ENCODE data around the gene MYZAP.
"Not testable (repeated sequence)": the region's sequence is repeated elsewhere in the genome, so short reads cannot be mapped to it uniquely, and the experiment has no call there.

Gene MYZAP

DNA sequence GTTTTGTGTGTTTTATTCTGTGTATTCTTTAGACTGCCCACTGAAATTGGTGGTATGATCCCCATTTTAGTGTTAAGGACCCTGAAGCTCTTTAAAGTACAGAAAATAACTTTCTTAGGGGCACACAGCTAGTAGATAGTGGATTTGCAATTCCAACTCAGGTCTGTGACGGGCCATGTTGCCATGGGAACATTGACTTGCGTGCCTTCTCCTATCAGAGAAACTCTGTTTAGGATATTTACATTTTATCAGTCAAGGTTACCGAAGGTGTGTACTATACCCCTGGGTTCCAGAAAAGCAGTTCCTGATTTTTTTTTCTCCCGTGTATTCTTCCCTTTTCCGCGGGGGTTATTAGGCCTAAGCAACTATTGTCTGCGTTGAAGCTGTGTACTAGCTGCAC, 19.4 kb downstream of the MYZAP start:
- no peak for TF ChIP-seq EZH2phosphoT487 (IDR thresholded peaks at IDR 0.05; ENCODE audit: borderline replicate concordance)
- TF ChIP-seq, protein P1, sequence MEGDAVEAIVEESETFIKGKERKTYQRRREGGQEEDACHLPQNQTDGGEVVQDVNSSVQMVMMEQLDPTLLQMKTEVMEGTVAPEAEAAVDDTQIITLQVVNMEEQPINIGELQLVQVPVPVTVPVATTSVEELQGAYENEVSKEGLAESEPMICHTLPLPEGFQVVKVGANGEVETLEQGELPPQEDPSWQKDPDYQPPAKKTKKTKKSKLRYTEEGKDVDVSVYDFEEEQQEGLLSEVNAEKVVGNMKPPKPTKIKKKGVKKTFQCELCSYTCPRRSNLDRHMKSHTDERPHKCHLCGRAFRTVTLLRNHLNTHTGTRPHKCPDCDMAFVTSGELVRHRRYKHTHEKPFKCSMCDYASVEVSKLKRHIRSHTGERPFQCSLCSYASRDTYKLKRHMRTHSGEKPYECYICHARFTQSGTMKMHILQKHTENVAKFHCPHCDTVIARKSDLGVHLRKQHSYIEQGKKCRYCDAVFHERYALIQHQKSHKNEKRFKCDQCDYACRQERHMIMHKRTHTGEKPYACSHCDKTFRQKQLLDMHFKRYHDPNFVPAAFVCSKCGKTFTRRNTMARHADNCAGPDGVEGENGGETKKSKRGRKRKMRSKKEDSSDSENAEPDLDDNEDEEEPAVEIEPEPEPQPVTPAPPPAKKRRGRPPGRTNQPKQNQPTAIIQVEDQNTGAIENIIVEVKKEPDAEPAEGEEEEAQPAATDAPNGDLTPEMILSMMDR (conservative IDR thresholded peaks at IDR 0.05; ENCODE audit: low read length) = no peak
- Histone ChIP-seq H2AFZ (ENCODE audit: low read length) (no peak overlapping the region), H3K4me1 (ENCODE audit: insufficient read depth, low read length, poor library complexity, severe bottlenecking) (no peaks in the 10 kb centered on the region), H3K4me3 (ENCODE audit: low read length, poor library complexity, severe bottlenecking) (no peak overlapping the region), H3K9ac (ENCODE audit: low read depth, low read length, poor library complexity, severe bottlenecking) (no peak overlapping the region), H3K4me2 (ENCODE audit: low read depth, low read length, poor library complexity, severe bottlenecking) (no peak overlapping the region), H3F3A (ENCODE audit: low read depth) (no peaks in the 10 kb centered on the region), H3K9me2 (replicated peaks; ENCODE audit: low read depth, low read length) (no peaks in the 10 kb centered on the region), H4K20me1 (ENCODE audit: insufficient read depth, low read length, poor library complexity, severe bottlenecking) (no peaks in the 10 kb centered on the region), H3K36me3 (ENCODE audit: insufficient read depth, low read length) (no peaks in the 10 kb centered on the region), H3K9me3 (ENCODE audit: insufficient read depth, low read depth, low read length) (no peaks in the 10 kb centered on the region), H3K79me2 (ENCODE audit: insufficient read depth, low read length) (no peaks in the 10 kb centered on the region), H3K27me3 (ENCODE audit: insufficient read depth, low read length, poor library complexity, severe bottlenecking) (no peaks in the 10 kb centered on the region)

DNA sequence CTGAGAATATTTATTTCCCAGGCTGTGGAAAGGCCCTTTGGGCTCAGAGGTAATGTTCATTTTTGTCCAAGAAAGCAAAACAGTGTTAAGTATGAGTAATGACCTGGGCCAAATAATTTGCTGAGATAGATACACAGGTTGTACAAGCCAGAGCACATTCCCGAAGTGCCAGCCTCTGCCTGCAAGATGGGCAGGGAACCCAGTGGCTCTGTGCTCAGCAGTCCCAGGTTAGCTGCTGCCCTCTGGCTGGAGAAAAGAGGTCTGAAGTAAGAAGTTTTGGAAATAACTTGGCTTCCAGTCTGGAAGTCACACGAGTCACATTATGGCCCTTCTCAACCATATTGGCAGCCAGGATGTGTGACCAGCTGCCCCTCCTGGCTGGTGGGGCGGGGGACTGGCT, 20.2 kb downstream of the MYZAP start:
- H3K4me1 ChIP-seq (ENCODE audit: insufficient read depth, low read length, poor library complexity, severe bottlenecking) = no peaks in the 10 kb centered on the region
- H3K4me2 ChIP-seq (ENCODE audit: low read depth, low read length, poor library complexity, severe bottlenecking) = no peak overlapping the region
- no peaks in the 10 kb centered on the region for H3K79me2 ChIP-seq (ENCODE audit: insufficient read depth, low read length)
- TF ChIP-seq EZH2phosphoT487 (IDR thresholded peaks at IDR 0.05; ENCODE audit: borderline replicate concordance) = no peak
- TF ChIP-seq, protein P1 (conservative IDR thresholded peaks at IDR 0.05; ENCODE audit: low read length) = no peak
- H3K9me2 ChIP-seq (replicated peaks; ENCODE audit: low read depth, low read length) = no peaks in the 10 kb centered on the region
- no peaks in the 10 kb centered on the region for H3F3A ChIP-seq (ENCODE audit: low read depth)
- H3K4me3 ChIP-seq (ENCODE audit: low read length, poor library complexity, severe bottlenecking) = no peak overlapping the region
- H3K36me3 ChIP-seq (ENCODE audit: insufficient read depth, low read length) = no peaks in the 10 kb centered on the region
- no peaks in the 10 kb centered on the region for H3K9me3 ChIP-seq (ENCODE audit: insufficient read depth, low read depth, low read length)
- H3K9ac ChIP-seq (ENCODE audit: low read depth, low read length, poor library complexity, severe bottlenecking) = no peak overlapping the region
- H4K20me1 ChIP-seq (ENCODE audit: insufficient read depth, low read length, poor library complexity, severe bottlenecking) = no peaks in the 10 kb centered on the region
- no peak overlapping the region for H2AFZ ChIP-seq (ENCODE audit: low read length)
- no peaks in the 10 kb centered on the region for H3K27me3 ChIP-seq (ENCODE audit: insufficient read depth, low read length, poor library complexity, severe bottlenecking)

DNA sequence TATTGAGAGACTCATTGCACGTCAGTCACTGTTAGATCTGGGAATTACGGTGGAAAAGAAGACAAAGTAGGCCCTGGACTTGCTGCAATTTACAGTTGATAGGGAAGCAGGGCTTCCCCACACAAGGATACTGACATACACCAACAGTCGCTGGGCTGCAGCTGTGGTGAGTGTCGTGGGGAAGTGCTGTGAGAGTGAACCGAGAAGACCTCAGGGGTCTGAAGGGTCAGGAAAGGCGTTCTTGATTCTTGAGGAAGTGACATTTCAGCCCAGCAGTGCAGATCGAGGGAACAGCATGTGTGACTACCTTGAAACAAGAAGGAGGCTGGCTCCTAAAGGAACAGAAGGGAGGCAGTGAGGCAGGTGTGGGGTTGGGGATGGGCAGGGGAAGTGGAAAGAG, 22.5 kb downstream of the MYZAP start:
- no peaks in the 10 kb centered on the region for H3K9me2 ChIP-seq (replicated peaks; ENCODE audit: low read depth, low read length)
- no peak overlapping the region for H3K9ac ChIP-seq (ENCODE audit: low read depth, low read length, poor library complexity, severe bottlenecking)
- no peaks in the 10 kb centered on the region for H3K27me3 ChIP-seq (ENCODE audit: insufficient read depth, low read length, poor library complexity, severe bottlenecking)
- no peaks in the 10 kb centered on the region for H3K4me1 ChIP-seq (ENCODE audit: insufficient read depth, low read length, poor library complexity, severe bottlenecking)
- H3K79me2 ChIP-seq (ENCODE audit: insufficient read depth, low read length) = no peaks in the 10 kb centered on the region
- no peaks in the 10 kb centered on the region for H3K9me3 ChIP-seq (ENCODE audit: insufficient read depth, low read depth, low read length)
- H2AFZ ChIP-seq (ENCODE audit: low read length) = no peak overlapping the region
- H3K4me2 ChIP-seq (ENCODE audit: low read depth, low read length, poor library complexity, severe bottlenecking) = no peak overlapping the region
- TF ChIP-seq, protein P1 (conservative IDR thresholded peaks at IDR 0.05; ENCODE audit: low read length) = no peak
- TF ChIP-seq EZH2phosphoT487 (IDR thresholded peaks at IDR 0.05; ENCODE audit: borderline replicate concordance) = no peak
- H4K20me1 ChIP-seq (ENCODE audit: insufficient read depth, low read length, poor library complexity, severe bottlenecking) = no peaks in the 10 kb centered on the region
- H3F3A ChIP-seq (ENCODE audit: low read depth) = no peaks in the 10 kb centered on the region
- no peaks in the 10 kb centered on the region for H3K36me3 ChIP-seq (ENCODE audit: insufficient read depth, low read length)
- no peak overlapping the region for H3K4me3 ChIP-seq (ENCODE audit: low read length, poor library complexity, severe bottlenecking)

DNA sequence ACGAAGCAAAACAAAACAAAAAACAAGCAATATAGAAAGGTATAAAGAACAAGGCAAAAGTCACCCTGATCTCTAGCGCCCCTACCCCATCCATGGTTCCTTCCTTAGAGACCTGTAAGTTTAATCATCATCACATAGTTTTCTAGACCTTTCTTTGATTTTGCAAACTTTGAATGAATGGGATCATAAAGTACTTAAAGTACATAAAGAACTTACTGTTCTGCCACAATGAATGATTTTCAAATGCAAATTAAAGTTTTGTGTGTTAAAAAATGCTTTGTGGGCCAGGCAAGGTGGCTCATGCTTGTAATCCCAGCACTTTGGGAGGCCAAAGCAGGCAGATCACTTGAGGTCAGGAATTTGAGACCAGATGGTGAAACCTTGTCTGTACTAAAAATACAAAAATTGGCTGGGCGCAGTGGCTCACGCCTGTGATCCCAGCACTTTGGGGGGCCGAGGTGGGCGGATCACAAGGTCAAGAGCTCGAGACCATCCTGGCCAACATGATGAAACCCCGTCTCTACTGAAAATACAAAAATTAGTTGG, 24.3 kb downstream of the MYZAP start:
- H3K27me3 ChIP-seq (ENCODE audit: insufficient read depth, low read length, poor library complexity, severe bottlenecking) = not testable (repeated sequence)

More for the DNA sequence above, 24.3 kb downstream of the MYZAP start:
- H3K36me3 ChIP-seq (ENCODE audit: insufficient read depth, low read length); H2AFZ ChIP-seq (ENCODE audit: low read length); H3K9me2 ChIP-seq (replicated peaks; ENCODE audit: low read depth, low read length); H3K4me1 ChIP-seq (ENCODE audit: insufficient read depth, low read length, poor library complexity, severe bottlenecking); H3K4me3 ChIP-seq (ENCODE audit: low read length, poor library complexity, severe bottlenecking); H3K9ac ChIP-seq (ENCODE audit: low read depth, low read length, poor library complexity, severe bottlenecking); H3K79me2 ChIP-seq (ENCODE audit: insufficient read depth, low read length); H3K4me2 ChIP-seq (ENCODE audit: low read depth, low read length, poor library complexity, severe bottlenecking); H3K9me3 ChIP-seq (ENCODE audit: insufficient read depth, low read depth, low read length); H3F3A ChIP-seq (ENCODE audit: low read depth); H4K20me1 ChIP-seq (ENCODE audit: insufficient read depth, low read length, poor library complexity, severe bottlenecking): not testable (repeated sequence)

All from Loucy (cell line).